GM23338 (cell line): ENCODE data around the gene ST3GAL2. TPM values are rescaled to one million over a fixed set of nuclear protein-coding genes. Genes with fewer than 3 reads are reported as not detected.

ENCODE experiments used
- ATAC-seq: fragments of 200-7000 bp; cut with Tn5 transposase; 3 replicates; pipeline ENCODE4 v1.9.1; 2020
- DNase-seq: peaks from one replicate; pipeline ENCODE4 v3.0.0-alpha.2; 2015; ENCODE audit warnings: low spot score
- H2AFZ ChIP-seq: fragments of 200-600 bp; sonication (generic); 2 replicates; pipeline ENCODE4 v1.8.0; 2016; ENCODE audit warnings: antibody characterized with exemption, mild to moderate bottlenecking, moderate library complexity
- H3F3A ChIP-seq: fragments of 200-600 bp; sonication (generic); replicated peaks from 2 replicates; pipeline ENCODE4 v1.8.0; 2017; ENCODE audit warnings: antibody characterized with exemption, mixed run types, low read depth
- H3K27ac ChIP-seq: fragments of 200-600 bp; sonication (generic); 2 replicates; pipeline ENCODE4 v1.6.1; 2016; ENCODE audit warnings: low read depth
- H3K27me3 ChIP-seq: fragments of 200-600 bp; sonication (generic); 2 replicates; pipeline ENCODE4 v1.8.0; 2016; ENCODE audit warnings: mild to moderate bottlenecking, mixed run types, moderate library complexity; ENCODE audit not compliant: insufficient read depth
- H3K36me3 ChIP-seq: fragments of 200-600 bp; sonication (generic); 2 replicates; pipeline ENCODE4 v1.8.0; 2016; ENCODE audit warnings: mild to moderate bottlenecking; ENCODE audit not compliant: insufficient read depth
- H3K4me1 ChIP-seq: fragments of 200-600 bp; sonication (generic); 2 replicates; pipeline ENCODE4 v1.8.0; 2016; ENCODE audit warnings: mild to moderate bottlenecking, moderate library complexity; ENCODE audit not compliant: insufficient read depth
- H3K4me2 ChIP-seq: fragments of 200-600 bp; sonication (generic); 2 replicates; pipeline ENCODE4 v1.7.1; 2017; ENCODE audit warnings: mixed run types
- H3K4me3 ChIP-seq: fragments of 200-600 bp; sonication (generic); 2 replicates; pipeline ENCODE4 v1.6.1; 2016; ENCODE audit warnings: mixed run types
- H3K79me2 ChIP-seq: fragments of 200-600 bp; sonication (generic); replicated peaks from 2 replicates; pipeline ENCODE4 v1.8.0; 2017; ENCODE audit warnings: mild to moderate bottlenecking; ENCODE audit not compliant: insufficient read depth
- H3K9me2 ChIP-seq: fragments of 200-600 bp; sonication (generic); 2 replicates; pipeline ENCODE4 v1.8.0; 2017; ENCODE audit not compliant: insufficient read depth
- H4K20me1 ChIP-seq: fragments of 200-600 bp; sonication (generic); replicated peaks from 2 replicates; pipeline ENCODE4 v1.8.0; 2017; ENCODE audit warnings: mild to moderate bottlenecking; ENCODE audit not compliant: insufficient read depth
- H3K27ac Mint-ChIP-seq: 2 replicates; pipeline ENCODE4 v1.8.0; 2020; ENCODE audit warnings: inconsistent platforms, mild to moderate bottlenecking, moderate library complexity, mixed read lengths
- H3K27me3 Mint-ChIP-seq: 3 replicates; pipeline ENCODE4 v1.8.0; 2022; ENCODE audit warnings: low read depth, mild to moderate bottlenecking, moderate library complexity, mixed read lengths, inconsistent platforms; ENCODE audit not compliant: insufficient read depth, poor library complexity
- H3K36me3 Mint-ChIP-seq: 3 replicates; pipeline ENCODE4 v1.8.0; 2021; ENCODE audit warnings: low read depth, mild to moderate bottlenecking, inconsistent platforms, moderate library complexity, mixed read lengths
- H3K4me1 Mint-ChIP-seq: 3 replicates; pipeline ENCODE4 v1.8.0; 2020; ENCODE audit warnings: mild to moderate bottlenecking, inconsistent platforms, mixed read lengths
- H3K4me3 Mint-ChIP-seq: 3 replicates; pipeline ENCODE4 v1.8.0; 2021; ENCODE audit warnings: moderate library complexity, mild to moderate bottlenecking, inconsistent platforms, mixed read lengths
- H3K9me3 Mint-ChIP-seq: 3 replicates; pipeline ENCODE4 v1.8.0; 2020; ENCODE audit warnings: moderate library complexity, mild to moderate bottlenecking, inconsistent platforms, mixed read lengths
- CREB1 ChIP-seq: fragments of 250-450 bp; sonication (Bioruptor Pico); IDR thresholded peaks from 2 replicates; pipeline ENCODE4 v1.5.0; 2020; ENCODE audit warnings: low read depth, mild to moderate bottlenecking, moderate library complexity
- EZH2phosphoT487 ChIP-seq: fragments of 200-600 bp; sonication (generic); IDR thresholded peaks from one replicate; pipeline ENCODE4 v1.8.1; 2018; ENCODE audit warnings: antibody characterized with exemption; ENCODE audit not compliant: unreplicated experiment
- JUNB ChIP-seq: IDR thresholded peaks from one replicate; pipeline ENCODE4 v1.6.1; 2016; ENCODE audit warnings: antibody characterized with exemption; ENCODE audit not compliant: unreplicated experiment
- NANOG ChIP-seq: IDR thresholded peaks from 2 replicates; pipeline ENCODE4 v1.6.1; 2016; ENCODE audit warnings: antibody characterized with exemption, borderline replicate concordance
- POLR2AphosphoS5 ChIP-seq: IDR thresholded peaks from 2 replicates; pipeline ENCODE4 v1.6.1; 2016; ENCODE audit warnings: antibody characterized with exemption, low read depth
- ZNF114 ChIP-seq: fragments of 250-450 bp; sonication (Bioruptor Pico); IDR thresholded peaks from 2 replicates; pipeline ENCODE4 v1.5.0; 2020; ENCODE audit warnings: mild to moderate bottlenecking, moderate library complexity
- ZNF331 ChIP-seq: fragments of 250-450 bp; sonication (Bioruptor Pico); IDR thresholded peaks from 2 replicates; pipeline ENCODE4 v1.5.0; 2020; ENCODE audit warnings: low read depth, mild to moderate bottlenecking, moderate library complexity
- polyA plus RNA-seq: library from polyadenylated mRNA; unstranded; fragments of >200 nt; fragmentation: Nextera tagmentation; extraction: Ambion mirVana; gene quantifications from 2 replicates; pipeline ENCODE4 v1.2.1, GENCODE V29; 2016
- total RNA-seq: library from RNA; depleted of rRNA; stranded (reverse); fragments of >200 nt; shearing (Covaris generic); gene quantifications from 2 replicates; pipeline ENCODE4 v1.2.3, GENCODE V29; 2014
- TF ChIP-seq, protein P1 (sequence below), 2 experiments: fragments of 200-600 bp in 1 of 2; sonication (generic) in 1 of 2; conservative IDR thresholded peaks; 2 replicates each; pipeline versions ENCODE4 v1.5.1 to v1.6.1; 2016 to 2017; ENCODE audit warnings: antibody characterized with exemption in 2 of 2, low read depth in 2 of 2, mild to moderate bottlenecking in 2 of 2, moderate library complexity in 1 of 2
- TF ChIP-seq, protein P2 (sequence below): IDR thresholded peaks from 2 replicates; pipeline ENCODE4 v1.6.1; 2016; ENCODE audit warnings: antibody characterized with exemption
- TF ChIP-seq, protein P3 (sequence below): IDR thresholded peaks from one replicate; pipeline ENCODE4 v1.6.1; 2018; ENCODE audit warnings: antibody characterized with exemption; ENCODE audit not compliant: unreplicated experiment

Gene ST3GAL2
- total and polyA plus RNA-seq, 2 experiments from 2014 or later: 12.3 to 39.8 TPM

DNA sequence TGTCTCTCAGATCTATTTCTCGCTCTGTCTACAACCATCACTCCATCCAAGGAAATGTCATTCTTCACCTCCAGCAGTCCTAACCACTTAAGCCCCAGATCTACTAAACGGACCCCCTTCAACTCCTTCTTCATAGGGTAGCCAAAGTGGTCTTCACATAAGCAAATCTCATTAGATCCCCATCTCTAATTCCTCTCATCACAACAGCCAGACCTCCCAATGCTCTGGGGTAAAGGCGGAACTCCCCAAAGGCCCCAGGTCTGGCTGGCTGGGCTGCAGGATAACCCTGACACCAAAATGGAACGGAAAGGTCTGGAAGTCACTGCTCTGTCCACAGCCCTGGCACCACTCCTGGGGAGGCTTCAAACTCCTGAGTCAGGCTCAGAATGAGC lies 11.1 kb downstream of the ST3GAL2 start:
- ATAC-seq (no peak), DNase-seq (no peak)
- peak overlapping the region; percentile 13 for H3K4me3 ChIP-seq
- Mint-ChIP-seq H3K27me3 (peaks cover 7% of the 10 kb centered on the region), H3K4me1 (peaks cover 51% of the 10 kb centered on the region), H3K27ac (peak overlapping the region; percentile 97), H3K9me3 (no peaks in the 10 kb centered on the region), H3K36me3 (peaks cover 15% of the 10 kb centered on the region; the same call in 2 of the 3 replicates), H3K4me3 (peak overlapping the region; percentile 5; the same call in 2 of the 3 replicates)
- TF ChIP-seq EZH2phosphoT487 (no peak), JUNB (no peak), CREB1 (CRISPR knock-in tag) (no peak), POLR2AphosphoS5 (no peak), ZNF114 (CRISPR knock-in tag) (no peak), NANOG (no peak), ZNF331 (CRISPR knock-in tag) (no peak)
- TF ChIP-seq, protein P1, sequence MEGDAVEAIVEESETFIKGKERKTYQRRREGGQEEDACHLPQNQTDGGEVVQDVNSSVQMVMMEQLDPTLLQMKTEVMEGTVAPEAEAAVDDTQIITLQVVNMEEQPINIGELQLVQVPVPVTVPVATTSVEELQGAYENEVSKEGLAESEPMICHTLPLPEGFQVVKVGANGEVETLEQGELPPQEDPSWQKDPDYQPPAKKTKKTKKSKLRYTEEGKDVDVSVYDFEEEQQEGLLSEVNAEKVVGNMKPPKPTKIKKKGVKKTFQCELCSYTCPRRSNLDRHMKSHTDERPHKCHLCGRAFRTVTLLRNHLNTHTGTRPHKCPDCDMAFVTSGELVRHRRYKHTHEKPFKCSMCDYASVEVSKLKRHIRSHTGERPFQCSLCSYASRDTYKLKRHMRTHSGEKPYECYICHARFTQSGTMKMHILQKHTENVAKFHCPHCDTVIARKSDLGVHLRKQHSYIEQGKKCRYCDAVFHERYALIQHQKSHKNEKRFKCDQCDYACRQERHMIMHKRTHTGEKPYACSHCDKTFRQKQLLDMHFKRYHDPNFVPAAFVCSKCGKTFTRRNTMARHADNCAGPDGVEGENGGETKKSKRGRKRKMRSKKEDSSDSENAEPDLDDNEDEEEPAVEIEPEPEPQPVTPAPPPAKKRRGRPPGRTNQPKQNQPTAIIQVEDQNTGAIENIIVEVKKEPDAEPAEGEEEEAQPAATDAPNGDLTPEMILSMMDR (conservative IDR thresholded peaks at IDR 0.05; ENCODE audit: low read depth in 2 of 2): no peak
- TF ChIP-seq, protein P2, sequence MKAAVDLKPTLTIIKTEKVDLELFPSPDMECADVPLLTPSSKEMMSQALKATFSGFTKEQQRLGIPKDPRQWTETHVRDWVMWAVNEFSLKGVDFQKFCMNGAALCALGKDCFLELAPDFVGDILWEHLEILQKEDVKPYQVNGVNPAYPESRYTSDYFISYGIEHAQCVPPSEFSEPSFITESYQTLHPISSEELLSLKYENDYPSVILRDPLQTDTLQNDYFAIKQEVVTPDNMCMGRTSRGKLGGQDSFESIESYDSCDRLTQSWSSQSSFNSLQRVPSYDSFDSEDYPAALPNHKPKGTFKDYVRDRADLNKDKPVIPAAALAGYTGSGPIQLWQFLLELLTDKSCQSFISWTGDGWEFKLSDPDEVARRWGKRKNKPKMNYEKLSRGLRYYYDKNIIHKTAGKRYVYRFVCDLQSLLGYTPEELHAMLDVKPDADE: no peak
- TF ChIP-seq, protein P3, sequence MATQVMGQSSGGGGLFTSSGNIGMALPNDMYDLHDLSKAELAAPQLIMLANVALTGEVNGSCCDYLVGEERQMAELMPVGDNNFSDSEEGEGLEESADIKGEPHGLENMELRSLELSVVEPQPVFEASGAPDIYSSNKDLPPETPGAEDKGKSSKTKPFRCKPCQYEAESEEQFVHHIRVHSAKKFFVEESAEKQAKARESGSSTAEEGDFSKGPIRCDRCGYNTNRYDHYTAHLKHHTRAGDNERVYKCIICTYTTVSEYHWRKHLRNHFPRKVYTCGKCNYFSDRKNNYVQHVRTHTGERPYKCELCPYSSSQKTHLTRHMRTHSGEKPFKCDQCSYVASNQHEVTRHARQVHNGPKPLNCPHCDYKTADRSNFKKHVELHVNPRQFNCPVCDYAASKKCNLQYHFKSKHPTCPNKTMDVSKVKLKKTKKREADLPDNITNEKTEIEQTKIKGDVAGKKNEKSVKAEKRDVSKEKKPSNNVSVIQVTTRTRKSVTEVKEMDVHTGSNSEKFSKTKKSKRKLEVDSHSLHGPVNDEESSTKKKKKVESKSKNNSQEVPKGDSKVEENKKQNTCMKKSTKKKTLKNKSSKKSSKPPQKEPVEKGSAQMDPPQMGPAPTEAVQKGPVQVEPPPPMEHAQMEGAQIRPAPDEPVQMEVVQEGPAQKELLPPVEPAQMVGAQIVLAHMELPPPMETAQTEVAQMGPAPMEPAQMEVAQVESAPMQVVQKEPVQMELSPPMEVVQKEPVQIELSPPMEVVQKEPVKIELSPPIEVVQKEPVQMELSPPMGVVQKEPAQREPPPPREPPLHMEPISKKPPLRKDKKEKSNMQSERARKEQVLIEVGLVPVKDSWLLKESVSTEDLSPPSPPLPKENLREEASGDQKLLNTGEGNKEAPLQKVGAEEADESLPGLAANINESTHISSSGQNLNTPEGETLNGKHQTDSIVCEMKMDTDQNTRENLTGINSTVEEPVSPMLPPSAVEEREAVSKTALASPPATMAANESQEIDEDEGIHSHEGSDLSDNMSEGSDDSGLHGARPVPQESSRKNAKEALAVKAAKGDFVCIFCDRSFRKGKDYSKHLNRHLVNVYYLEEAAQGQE: no peak
- no peak overlapping the region for H2AFZ ChIP-seq
- peaks cover 86% of the 10 kb centered on the region for H3K79me2 ChIP-seq
- H3K4me2 ChIP-seq: peak overlapping the region; percentile 68
- H3K27me3 ChIP-seq: no peaks in the 10 kb centered on the region
- peak overlapping the region; percentile 93 for H3K27ac ChIP-seq
- H3F3A ChIP-seq: peaks cover 10% of the 10 kb centered on the region
- H3K4me1 ChIP-seq: peaks cover 50% of the 10 kb centered on the region
- peaks cover 4% of the 10 kb centered on the region; the same call in 1 of the 2 replicates for H4K20me1 ChIP-seq
- H3K36me3 ChIP-seq: no peaks in the 10 kb centered on the region
- no peaks in the 10 kb centered on the region for H3K9me2 ChIP-seq
